Keratinocyte (primary cell): ENCODE results near the gene MAPRE2. TPM values are rescaled to one million over a fixed set of nuclear protein-coding genes. Genes with fewer than 3 reads are reported as not detected.

ENCODE experiments used
- DNase-seq: peaks from one replicate; pipeline ENCODE4 v3.0.0-alpha.2; 2011; ENCODE audit warnings: low read depth, missing footprints, low spot score
- FAIRE-seq: peaks from 2 replicates; lab custom pipeline; 2011; peaks lifted over from hg19 to GRCh38; lab: Jason Lieb, UNC
- H2AFZ ChIP-seq: 2 replicates; pipeline ENCODE4 v1.6.0; 2012; ENCODE audit warnings: low read length, control low read depth, inconsistent platforms; ENCODE audit not compliant: control insufficient read depth
- H3K27ac ChIP-seq: 2 replicates; pipeline ENCODE4 v1.5.1; 2011; ENCODE audit warnings: low read length; ENCODE audit not compliant: control insufficient read depth, insufficient read depth
- H3K27me3 ChIP-seq: 3 replicates; pipeline ENCODE4 v1.6.0; 2011; ENCODE audit warnings: low read length; ENCODE audit not compliant: control insufficient read depth, insufficient read depth; ENCODE audit errors: extremely low read depth
- H3K36me3 ChIP-seq, 2 experiments: 2 replicates in 1 of 2; 3 replicates in 1 of 2; pipeline ENCODE4 v1.5.1; 2011; ENCODE audit warnings: low read length in 2 of 2, mild to moderate bottlenecking in 1 of 2; ENCODE audit not compliant: control insufficient read depth in 2 of 2, insufficient read depth in 2 of 2; ENCODE audit errors: extremely low read depth in 1 of 2
- H3K4me1 ChIP-seq: 3 replicates; pipeline ENCODE4 v1.5.1; 2011; ENCODE audit warnings: low read length; ENCODE audit not compliant: control insufficient read depth, insufficient read depth; ENCODE audit errors: extremely low read depth
- H3K4me2 ChIP-seq: 3 replicates; pipeline ENCODE4 v1.6.0; 2011; ENCODE audit warnings: low read depth, low read length; ENCODE audit not compliant: control insufficient read depth, insufficient read depth; ENCODE audit errors: extremely low read depth
- H3K4me3 ChIP-seq, 3 experiments: fragments of 200-600 bp in 1 of 3; sonication (generic) in 1 of 3; 2 replicates in 2 of 3; 3 replicates in 1 of 3; pipeline ENCODE4 v1.5.1; 2011 to 2016; ENCODE audit warnings: low read length in 3 of 3, mild to moderate bottlenecking in 3 of 3, control low read depth in 2 of 3, inconsistent platforms in 1 of 3, low read depth in 1 of 3, mixed read lengths in 1 of 3, mixed run types in 1 of 3, moderate library complexity in 1 of 3; ENCODE audit not compliant: control insufficient read depth in 2 of 3, insufficient read depth in 2 of 3; ENCODE audit errors: extremely low read depth in 1 of 3
- H3K79me2 ChIP-seq: 2 replicates; pipeline ENCODE4 v1.6.0; 2012; ENCODE audit warnings: low read length; ENCODE audit not compliant: control insufficient read depth, insufficient read depth
- H3K9ac ChIP-seq: 3 replicates; pipeline ENCODE4 v1.6.0; 2011; ENCODE audit warnings: low read length; ENCODE audit not compliant: control insufficient read depth, insufficient read depth; ENCODE audit errors: extremely low read depth
- H3K9me1 ChIP-seq: 3 replicates; pipeline ENCODE4 v1.6.0; 2011; ENCODE audit warnings: low read length; ENCODE audit not compliant: control insufficient read depth, insufficient read depth; ENCODE audit errors: extremely low read depth
- H3K9me3 ChIP-seq: 2 replicates; pipeline ENCODE4 v1.5.1; 2012; ENCODE audit warnings: low read depth, low read length; ENCODE audit not compliant: control insufficient read depth
- H4K20me1 ChIP-seq: 3 replicates; pipeline ENCODE4 v1.6.0; 2011; ENCODE audit warnings: low read length; ENCODE audit not compliant: control insufficient read depth, insufficient read depth; ENCODE audit errors: extremely low read depth
- CTCF ChIP-seq, 3 experiments: IDR thresholded peaks in 1 of 3; conservative IDR thresholded peaks in 1 of 3; optimal IDR thresholded peaks in 1 of 3; 2 replicates in 2 of 3; 3 replicates in 1 of 3; pipeline versions ENCODE3 to v1.5.1; 2011; ENCODE audit warnings: low read length in 3 of 3, mild to moderate bottlenecking in 3 of 3, moderate library complexity in 2 of 3, control low read depth in 1 of 3, inconsistent platforms in 1 of 3; ENCODE audit not compliant: insufficient read depth in 2 of 3; ENCODE audit errors: extremely low read depth in 1 of 3
- EZH2 ChIP-seq: IDR thresholded peaks from one replicate; pipeline ENCODE4 v1.6.1; 2012; ENCODE audit warnings: inconsistent platforms, mild to moderate bottlenecking, low read length, moderate library complexity
- dilution Hi-C: fragments of 300-500 bp; cut with MboI; formaldehyde crosslinking; loops from one replicate; pipeline ENCODE4 v1.7.0; 2020; ENCODE audit warnings: low sequenced_read_pairs; ENCODE audit not compliant: extremely low pct_ligation_motif_present
- polyA plus RNA-seq, 5 experiments: library from polyadenylated mRNA; depleted of rRNA in 3 of 5; stranded (reverse) in 3 of 5; stranded (forward) in 1 of 5; unstranded in 1 of 5; fragments of >200 nt; gene quantifications; 1 replicate in 1 of 5; 2 replicates in 3 of 5; 3 replicates in 1 of 5; pipeline versions ENCODE4 v1.2.1 to v1.2.3, GENCODE V29; 2011 to 2012; ENCODE audit warnings: missing spikeins in 2 of 5, low read depth in 1 of 5, low replicate concordance in 1 of 5

The MAPRE2 gene
- polyA plus RNA-seq, 1 donor (not counting 4 experiments of a cell fraction or from before 2014, with no cell fraction given) = 14.2 TPM

- no peak overlapping the region for H3K9ac ChIP-seq
- FAIRE-seq (no peak), DNase-seq (no peak)
- no peak overlapping the region for H2AFZ ChIP-seq
- no peak overlapping the region for H3K4me2 ChIP-seq
- H3K79me2 ChIP-seq = no peaks in the 10 kb centered on the region
- H3K9me3 ChIP-seq = no peaks in the 10 kb centered on the region
- H3K4me3 ChIP-seq = no peak overlapping the region
- H3K9me1 ChIP-seq = no peaks in the 10 kb centered on the region
- no peaks in the 10 kb centered on the region for H3K36me3 ChIP-seq
- no peak overlapping the region for H3K27ac ChIP-seq
- TF ChIP-seq EZH2 = no peak
- TF ChIP-seq CTCF (optimal IDR thresholded peaks at IDR 0.05 in 1 of 3, IDR thresholded peaks at IDR 0.05 in 1 of 3, conservative IDR thresholded peaks at IDR 0.05 in 1 of 3; ENCODE audit: extremely low read depth in 1 of 3, insufficient read depth in 2 of 3, low read length in 3 of 3) = no peak
- dilution Hi-C loops = no loop called here
- no peaks in the 10 kb centered on the region for H3K4me1 ChIP-seq
- no peaks in the 10 kb centered on the region for H4K20me1 ChIP-seq
- H3K27me3 ChIP-seq = no peaks in the 10 kb centered on the region
Observed at GRCh38 chr18:35096677-35097011, 55.4 kb downstream of the MAPRE2 start.

- no peaks in the 10 kb centered on the region for H4K20me1 ChIP-seq
Observed at GRCh38 chr18:35097195-35097594, 56.0 kb downstream of the MAPRE2 start.

More at GRCh38 chr18:35097195-35097594, 56.0 kb downstream of the MAPRE2 start:
- Histone ChIP-seq H3K4me1 (no peaks in the 10 kb centered on the region), H3K4me2 (no peak overlapping the region), H3K36me3 (no peaks in the 10 kb centered on the region), H3K9ac (no peak overlapping the region), H3K9me3 (no peaks in the 10 kb centered on the region), H2AFZ (no peak overlapping the region), H3K9me1 (no peaks in the 10 kb centered on the region), H3K27me3 (no peaks in the 10 kb centered on the region), H3K4me3 (no peak overlapping the region), H3K79me2 (no peaks in the 10 kb centered on the region), H3K27ac (no peak overlapping the region)
- DNase-seq (no peak), FAIRE-seq (no peak)
- dilution Hi-C loops = no loop called here
- TF ChIP-seq EZH2 (no peak), CTCF (optimal IDR thresholded peaks at IDR 0.05 in 1 of 3, IDR thresholded peaks at IDR 0.05 in 1 of 3, conservative IDR thresholded peaks at IDR 0.05 in 1 of 3; ENCODE audit: extremely low read depth in 1 of 3, insufficient read depth in 2 of 3, low read length in 3 of 3) (no peak)
